ENCODE results near the gene RC3H1. TPM values are rescaled to one million over a fixed set of nuclear protein-coding genes. Genes with fewer than 3 reads are reported as not detected.
"Not testable (repeated sequence)": the region's sequence is repeated elsewhere in the genome, so short reads cannot be mapped to it uniquely, and the experiment has no call there.

Gene RC3H1
- polyA plus RNA-seq, 1 of the 3 experiments (the other 2 are of a cell fraction): 2.9 TPM

DNA sequence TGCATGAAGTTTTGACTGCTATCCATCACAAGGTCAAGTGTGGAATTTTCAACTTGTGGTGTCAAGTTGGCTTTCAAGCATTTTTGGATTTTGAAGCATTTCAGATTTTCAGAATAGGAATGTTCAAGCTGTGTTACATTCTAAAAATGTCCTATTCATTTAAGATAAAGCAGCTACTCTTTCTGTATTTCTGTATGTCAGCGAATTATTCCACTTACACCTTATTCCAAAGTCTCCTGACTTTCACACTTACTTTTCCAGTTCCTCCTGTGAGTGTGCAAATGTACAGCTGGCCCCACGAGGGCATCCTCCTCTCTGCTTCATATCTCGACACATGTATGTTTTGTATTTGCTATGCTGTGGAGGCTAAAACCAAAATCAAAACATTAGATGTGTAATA is 51.9 kb downstream of the RC3H1 start:
- H3K9ac ChIP-seq: no peak overlapping the region
- H3F3A ChIP-seq (replicated peaks; ENCODE audit: insufficient read depth): peaks cover 9% of the 10 kb centered on the region
- 97% methylated on average over 3 of the region's 3 CpGs for WGBS (ENCODE audit: low lambda C conversion rate)
- no peak for DNase-seq
- no peak overlapping the region for H3K4me2 ChIP-seq
- ChIA-PET CTCF (interaction anchor here (1.2 kb wide), 1 partner anchor 52 kb away, joined by 3 read pairs; the partner anchor contains the start of gene RC3H1), POLR2A (no interaction called here)
- no peaks in the 10 kb centered on the region for H4K20me1 ChIP-seq (ENCODE audit: insufficient read depth)
- no peaks in the 10 kb centered on the region for H3K4me1 ChIP-seq (ENCODE audit: control insufficient read depth in 1 of 2, insufficient read depth in 2 of 2, low read depth in 1 of 2, low read length in 1 of 2)
- H3K4me3 ChIP-seq (ENCODE audit: low read depth in 2 of 2, low read length in 1 of 2): no peak overlapping the region
- H3K79me2 ChIP-seq (ENCODE audit: insufficient read depth): no peaks in the 10 kb centered on the region
- no peaks in the 10 kb centered on the region for H3K9me3 ChIP-seq
- H3K27me3 ChIP-seq (ENCODE audit: insufficient read depth): no peaks in the 10 kb centered on the region
- H3K9me2 ChIP-seq: no peaks in the 10 kb centered on the region
- no peak overlapping the region for H2AFZ ChIP-seq (ENCODE audit: low read depth)
- TF ChIP-seq ELF1 (IDR thresholded peaks at IDR 0.05) (no peak), TAF1 (IDR thresholded peaks at IDR 0.05; ENCODE audit: borderline replicate concordance, low read depth, low read length) (no peak), GABPA (IDR thresholded peaks at IDR 0.05; ENCODE audit: low read depth) (no peak), USF2 (IDR thresholded peaks at IDR 0.05; ENCODE audit: borderline replicate concordance, low read depth, low read length) (no peak), CHD2 (IDR thresholded peaks at IDR 0.05; ENCODE audit: low read length, partially characterized antibody) (no peak), FOSL2 (IDR thresholded peaks at IDR 0.05; ENCODE audit: borderline replicate concordance, low read depth) (no peak), YY1 (IDR thresholded peaks at IDR 0.05; ENCODE audit: low read depth) (no peak), POLR2AphosphoS5 (IDR thresholded peaks at IDR 0.05; ENCODE audit: low read depth, low read length) (no peak), EZH2phosphoT487 (IDR thresholded peaks at IDR 0.05; ENCODE audit: borderline replicate concordance, low read depth) (no peak)
- peaks cover 63 to 76% of the 10 kb centered on the region in 2 experiments for H3K36me3 ChIP-seq (replicated peaks in 1 of 2; ENCODE audit: control insufficient read depth in 1 of 2, insufficient read depth in 2 of 2, low read length in 1 of 2)
- H3K27ac ChIP-seq (ENCODE audit: low read depth in 2 of 2, low read length in 1 of 2): no peak overlapping the region

- DNase-seq; H4K20me1 ChIP-seq (ENCODE audit: insufficient read depth); H2AFZ ChIP-seq (ENCODE audit: low read depth); H3K9me2 ChIP-seq; H3K9me3 ChIP-seq; H3K79me2 ChIP-seq (ENCODE audit: insufficient read depth); H3K27ac ChIP-seq (ENCODE audit: low read depth in 2 of 2, low read length in 1 of 2); H3K4me2 ChIP-seq; H3K4me1 ChIP-seq (ENCODE audit: control insufficient read depth in 1 of 2, insufficient read depth in 2 of 2, low read depth in 1 of 2, low read length in 1 of 2); H3K9ac ChIP-seq; H3K27me3 ChIP-seq (ENCODE audit: insufficient read depth); POLR2A ChIA-PET; CTCF ChIA-PET; H3K4me3 ChIP-seq (ENCODE audit: low read depth in 2 of 2, low read length in 1 of 2): not testable (repeated sequence)
- H3K36me3 ChIP-seq (replicated peaks in 1 of 2; ENCODE audit: control insufficient read depth in 1 of 2, insufficient read depth in 2 of 2, low read length in 1 of 2): peaks cover 70 to 73% of the 10 kb centered on the region in 2 experiments
- peaks cover 17% of the 10 kb centered on the region for H3F3A ChIP-seq (replicated peaks; ENCODE audit: insufficient read depth)
- over 99% methylated on average over 5 of the region's 5 CpGs for WGBS (ENCODE audit: low lambda C conversion rate)
These were observed 56.3 kb downstream of the RC3H1 start for GRCh38 chr1:173965896-173966295.

GRCh38 chr1:173963477-173963876 is 58.7 kb downstream of the RC3H1 start:
- peaks cover 0 to 3% of the 10 kb centered on the region in 2 experiments; a peak in 1 of 4 replicates for H3K4me1 ChIP-seq (ENCODE audit: control insufficient read depth in 1 of 2, insufficient read depth in 2 of 2, low read depth in 1 of 2, low read length in 1 of 2)
- WGBS (ENCODE audit: low lambda C conversion rate): 98% methylated on average over 1 of the region's 1 CpG
- TF ChIP-seq MXI1 (IDR thresholded peaks at IDR 0.05; ENCODE audit: low read depth, low read length) (no peak), USF2 (IDR thresholded peaks at IDR 0.05; ENCODE audit: borderline replicate concordance, low read depth, low read length) (no peak), EP300 (IDR thresholded peaks at IDR 0.05; ENCODE audit: borderline replicate concordance in 1 of 2, low read depth in 1 of 2, low read length in 1 of 2) (no peak), ELF1 (IDR thresholded peaks at IDR 0.05) (no peak), NRF1 (IDR thresholded peaks at IDR 0.05; ENCODE audit: low read depth, low read length) (no peak), RAD21 (IDR thresholded peaks at IDR 0.05; ENCODE audit: low read length) (no peak)
- TF ChIP-seq, protein P1, sequence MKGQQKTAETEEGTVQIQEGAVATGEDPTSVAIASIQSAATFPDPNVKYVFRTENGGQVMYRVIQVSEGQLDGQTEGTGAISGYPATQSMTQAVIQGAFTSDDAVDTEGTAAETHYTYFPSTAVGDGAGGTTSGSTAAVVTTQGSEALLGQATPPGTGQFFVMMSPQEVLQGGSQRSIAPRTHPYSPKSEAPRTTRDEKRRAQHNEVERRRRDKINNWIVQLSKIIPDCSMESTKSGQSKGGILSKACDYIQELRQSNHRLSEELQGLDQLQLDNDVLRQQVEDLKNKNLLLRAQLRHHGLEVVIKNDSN (IDR thresholded peaks at IDR 0.05; ENCODE audit: borderline replicate concordance, low read depth): no peak
- no peaks in the 10 kb centered on the region for H3K9me3 ChIP-seq
- no peak for DNase-seq
- no peaks in the 10 kb centered on the region; the same call in none of the 2 replicates for H3K79me2 ChIP-seq (ENCODE audit: insufficient read depth)
- H3F3A ChIP-seq (replicated peaks; ENCODE audit: insufficient read depth): peaks cover 21% of the 10 kb centered on the region
- ChIA-PET CTCF (interaction anchor here (1.3 kb wide), 1 partner anchor 50 kb away, joined by 3 read pairs; no protein-coding TSS in a partner anchor), POLR2A (no interaction called here)
- H2AFZ ChIP-seq (ENCODE audit: low read depth): no peak overlapping the region
- H3K4me2 ChIP-seq: no peak overlapping the region
- H3K36me3 ChIP-seq (replicated peaks in 1 of 2; ENCODE audit: control insufficient read depth in 1 of 2, insufficient read depth in 2 of 2, low read length in 1 of 2): peaks cover 67 to 80% of the 10 kb centered on the region in 2 experiments
- H3K9me2 ChIP-seq: no peaks in the 10 kb centered on the region
- no peak overlapping the region for H3K4me3 ChIP-seq (ENCODE audit: low read depth in 2 of 2, low read length in 1 of 2)
- H3K27me3 ChIP-seq (ENCODE audit: insufficient read depth): no peaks in the 10 kb centered on the region
- H3K27ac ChIP-seq (ENCODE audit: low read depth in 2 of 2, low read length in 1 of 2): no peak overlapping the region
- H4K20me1 ChIP-seq (ENCODE audit: insufficient read depth): no peaks in the 10 kb centered on the region
- no peak overlapping the region for H3K9ac ChIP-seq
